ENCODE measurements around the gene OSMR. TPM values are rescaled to one million over a fixed set of nuclear protein-coding genes. Genes with fewer than 3 reads are reported as not detected.

The OSMR gene
- 111 and 114 TPM in 2 replicates for total RNA-seq

DNA sequence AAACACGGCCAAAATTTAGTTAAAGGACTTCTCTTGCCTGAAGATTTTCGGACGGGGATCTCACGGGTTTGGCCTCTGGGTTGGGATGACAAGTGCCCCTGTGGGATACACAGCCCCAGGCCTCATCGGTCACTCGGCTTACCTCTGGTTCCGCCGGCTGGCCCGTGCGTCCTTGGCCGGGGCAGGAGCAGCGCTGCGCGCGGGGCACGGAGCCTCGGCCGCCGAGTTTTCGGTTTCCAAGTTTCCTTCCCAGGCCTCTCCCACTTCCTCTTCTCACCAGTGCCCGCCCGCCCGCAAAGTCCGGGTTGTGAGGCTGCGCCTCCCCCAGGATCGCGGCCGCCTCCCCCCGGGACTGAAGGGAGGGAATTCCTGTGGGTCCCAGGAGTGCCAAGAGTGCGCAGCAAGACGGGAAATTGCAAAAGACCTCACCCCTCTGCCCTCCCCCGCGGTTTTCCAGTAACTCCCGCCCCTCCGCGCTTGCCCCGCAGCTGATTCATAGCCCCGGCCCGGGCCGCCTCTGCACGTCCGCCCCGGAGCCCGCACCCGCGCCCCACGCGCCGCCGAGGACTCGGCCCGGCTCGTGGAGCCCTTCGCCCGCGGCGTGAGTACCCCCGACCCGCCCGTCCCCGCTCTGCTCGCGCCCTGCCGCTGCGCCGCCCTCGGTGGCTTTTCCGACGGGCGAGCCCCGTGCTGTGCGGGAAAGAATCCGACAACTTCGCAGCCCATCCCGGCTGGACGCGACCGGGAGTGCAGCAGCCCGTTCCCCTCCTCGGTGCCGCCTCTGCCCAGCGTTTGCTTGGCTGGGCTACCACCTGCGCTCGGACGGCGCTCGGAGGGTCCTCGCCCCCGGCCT is at the start of gene OSMR:
OSMR (plus strand) TSS at position 487 of the 853 bp plus-strand sequence. CDS start 23,033 bp downstream, outside the sequence.

Other genes starting within 250 kb of the OSMR start
- 40.0 and 41.3 TPM in 2 replicates for gene RICTOR, start 228.4 kb downstream of the OSMR start, total RNA-seq